Measurements from ENCODE around the gene MRPS12.
A peak's percentile ranks its signal among the peaks of the same experiment; 100 is the strongest.
"Not testable (repeated sequence)": the region's sequence is repeated elsewhere in the genome, so short reads cannot be mapped to it uniquely, and the experiment has no call there.

MRPS12 gene

GRCh38 chr19:38930776-38931520 is at the start of gene MRPS12:
TSS of gene MRPS12 (plus strand) at chr19:38930944. CDS start at chr19:38931295, 351 bp downstream.
- DNase-seq (ENCODE audit: low read depth in 2 of 2): peak; percentile 95 to 98

GRCh38 chr19:38883286-38883685 is 47.5 kb upstream of the MRPS12 start:
- no peak for DNase-seq (ENCODE audit: low read depth in 2 of 2)

GRCh38 chr19:38884691-38885090 is 46.1 kb upstream of the MRPS12 start:
- not testable (repeated sequence) for DNase-seq (ENCODE audit: low read depth in 2 of 2)

GRCh38 chr19:38888876-38889275 is 41.9 kb upstream of the MRPS12 start:
- no peak for DNase-seq (ENCODE audit: low read depth in 2 of 2)

- DNase-seq (ENCODE audit: low read depth in 2 of 2): no peak
Measured at GRCh38 chr19:38889803-38890202, 40.9 kb upstream of the MRPS12 start.

GRCh38 chr19:38890686-38891085 is 40.1 kb upstream of the MRPS12 start:
- no peak for DNase-seq (ENCODE audit: low read depth in 2 of 2)

GRCh38 chr19:38891771-38892170 is 39.0 kb upstream of the MRPS12 start:
- DNase-seq (ENCODE audit: low read depth in 2 of 2): no peak

- no peak for DNase-seq (ENCODE audit: low read depth in 2 of 2)
Measured at GRCh38 chr19:38892841-38893240, 37.9 kb upstream of the MRPS12 start.

GRCh38 chr19:38893341-38893771 is 37.4 kb upstream of the MRPS12 start:
- no peak for DNase-seq (ENCODE audit: low read depth in 2 of 2)

- DNase-seq (ENCODE audit: low read depth in 2 of 2): no peak
Measured at GRCh38 chr19:38894968-38895367, 35.8 kb upstream of the MRPS12 start.

- no peak for DNase-seq (ENCODE audit: low read depth in 2 of 2)
Measured at GRCh38 chr19:38898788-38899446, 31.8 kb upstream of the MRPS12 start.

GRCh38 chr19:38899447-38900201 is 31.1 kb upstream of the MRPS12 start, which contains the start of the genes NFKBIB and SIRT2:
TSS of gene NFKBIB (plus strand) at chr19:38899969. CDS start at chr19:38900033, 64 bp downstream.
TSS of gene SIRT2 (minus strand) at chr19:38899618. CDS start at chr19:38899521, 97 bp downstream.
- peak; percentile 94 to 99 for DNase-seq (ENCODE audit: low read depth in 2 of 2)

- no peak for DNase-seq (ENCODE audit: low read depth in 2 of 2)
Measured at GRCh38 chr19:38900202-38900629, 30.5 kb upstream of the MRPS12 start.

- DNase-seq (ENCODE audit: low read depth in 2 of 2): no peak
Measured at GRCh38 chr19:38900743-38901190, 30.0 kb upstream of the MRPS12 start.

GRCh38 chr19:38901683-38902082 is 29.1 kb upstream of the MRPS12 start:
- no peak for DNase-seq (ENCODE audit: low read depth in 2 of 2)

- no peak for DNase-seq (ENCODE audit: low read depth in 2 of 2)
Measured at GRCh38 chr19:38904581-38905539, 25.9 kb upstream of the MRPS12 start.

- no peak for DNase-seq (ENCODE audit: low read depth in 2 of 2)
Measured at GRCh38 chr19:38905620-38906019, 25.1 kb upstream of the MRPS12 start.

- no peak for DNase-seq (ENCODE audit: low read depth in 2 of 2)
Measured at GRCh38 chr19:38907227-38907626, 23.5 kb upstream of the MRPS12 start.

GRCh38 chr19:38907670-38908069 is 23.1 kb upstream of the MRPS12 start:
- no peak for DNase-seq (ENCODE audit: low read depth in 2 of 2)

- DNase-seq (ENCODE audit: low read depth in 2 of 2): no peak
Measured at GRCh38 chr19:38908911-38909310, 21.8 kb upstream of the MRPS12 start.

- no peak for DNase-seq (ENCODE audit: low read depth in 2 of 2)
Measured at GRCh38 chr19:38910488-38910887, 20.3 kb upstream of the MRPS12 start.

Measured in stimulated activated CD4-positive, alpha-beta T cell treated with anti-CD3 and anti-CD28 coated beads, Interleukin-4, amount 100 ng/mL, for 48 hours (primary cell).